HepG2 (cell line): Measurements from ENCODE around the gene NOM1. TPM values are rescaled to one million over a fixed set of nuclear protein-coding genes. Genes with fewer than 3 reads are reported as not detected.

Experiments
- AHR ChIP-seq: IDR thresholded peaks from 2 replicates; pipeline ENCODE4 v1.6.1; 2018; ENCODE audit warnings: missing genetic modification reagents, missing compliant biosample characterization
- CBFB ChIP-seq: sonication (generic); formaldehyde crosslinking; IDR thresholded peaks from 2 replicates; pipeline ENCODE4 v1.4.0; 2020; ENCODE audit warnings: missing genetic modification reagents
- HOXA5 ChIP-seq: sonication (generic); formaldehyde crosslinking; IDR thresholded peaks from 2 replicates; pipeline ENCODE4 v1.4.0; 2020; ENCODE audit warnings: missing genetic modification reagents
- JDP2 ChIP-seq: sonication (generic); formaldehyde crosslinking; IDR thresholded peaks from 2 replicates; pipeline ENCODE4 v1.8.1; 2022; ENCODE audit warnings: missing genetic modification reagents, borderline replicate concordance
- KAT7 ChIP-seq: IDR thresholded peaks from 2 replicates; pipeline ENCODE4 v1.6.1; 2018; ENCODE audit warnings: borderline replicate concordance, missing compliant biosample characterization
- MYPOP ChIP-seq: sonication (generic); formaldehyde crosslinking; IDR thresholded peaks from 2 replicates; pipeline ENCODE4 v1.8.1; 2023; ENCODE audit warnings: mild to moderate bottlenecking, moderate library complexity, missing genetic modification reagents
- NR2F6 ChIP-seq, 2 experiments: IDR thresholded peaks; 2 replicates each; pipeline ENCODE4 v1.6.1; 2016; ENCODE audit warnings: antibody characterized with exemption in 1 of 2, mild to moderate bottlenecking in 1 of 2
- NRL ChIP-seq: sonication (generic); formaldehyde crosslinking; IDR thresholded peaks from 2 replicates; pipeline ENCODE4 v1.5.0; 2020; ENCODE audit warnings: missing genetic modification reagents, mild to moderate bottlenecking, moderate library complexity, borderline replicate concordance
- RXRB ChIP-seq: IDR thresholded peaks from 2 replicates; pipeline ENCODE4 v1.6.1; 2016; ENCODE audit warnings: borderline replicate concordance, missing genetic modification reagents, missing compliant biosample characterization
- SIN3B ChIP-seq: fragments of 150-350 bp; IDR thresholded peaks from 2 replicates; pipeline ENCODE4 v1.6.1; 2014; ENCODE audit warnings: low read length
- UBTF ChIP-seq: sonication (generic); formaldehyde crosslinking; IDR thresholded peaks from 2 replicates; pipeline ENCODE4 v1.4.0; 2020; ENCODE audit warnings: mild to moderate bottlenecking, missing genetic modification reagents
- ZNF232 ChIP-seq: sonication (generic); formaldehyde crosslinking; IDR thresholded peaks from 2 replicates; pipeline ENCODE4 v1.4.0; 2020; ENCODE audit warnings: missing genetic modification reagents, borderline replicate concordance
- ZNF276 ChIP-seq: sonication (generic); formaldehyde crosslinking; IDR thresholded peaks from 2 replicates; pipeline ENCODE4 v1.4.0; 2020; ENCODE audit warnings: mild to moderate bottlenecking, low read depth, missing genetic modification reagents
- ZNF296 ChIP-seq: sonication (generic); formaldehyde crosslinking; conservative IDR thresholded peaks from 2 replicates; pipeline ENCODE4 v1.5.0; 2020; ENCODE audit warnings: mild to moderate bottlenecking, missing genetic modification reagents
- ZNF883 ChIP-seq: sonication (generic); formaldehyde crosslinking; IDR thresholded peaks from 2 replicates; pipeline ENCODE4 v1.5.1; 2020; ENCODE audit warnings: mild to moderate bottlenecking, missing genetic modification reagents; ENCODE audit errors: not compliant biosample characterization
- polyA plus RNA-seq, 8 experiments: library from polyadenylated mRNA; depleted of rRNA in 3 of 8; stranded (reverse) in 7 of 8; unstranded in 1 of 8; fragments of >200 nt; fragmentation: Illumina TruSeq in 4 of 8; extraction: Trizol in 4 of 8; gene quantifications; 2 replicates each; pipeline versions ENCODE4 v1.2.1 to v1.2.3, GENCODE V29; 2011 to 2016; ENCODE audit warnings: low read depth in 4 of 8, missing spikeins in 1 of 8, mixed read lengths in 1 of 8; ENCODE audit not compliant: insufficient read depth in 1 of 8
- total RNA-seq, 5 experiments: library from RNA; depleted of rRNA; stranded (reverse); fragments of >200 nt; fragmentation: Illumina TruSeq; extraction: Trizol; gene quantifications; 2 replicates each; pipeline ENCODE4 v1.2.3, GENCODE V29; 2016; ENCODE audit warnings: low read depth in 1 of 5

Gene NOM1
- total and polyA plus RNA-seq, 2 of the 13 experiments (the other 11 are each of a cell fraction or from before 2014, with no cell fraction given): 14.2 to 26.2 TPM

- TF ChIP-seq RXRB (CRISPR knock-in tag): peak; percentile 83; the same call in 1 of the 2 replicates
- peak; percentile 75; the same call in 1 of the 2 replicates for TF ChIP-seq ZNF276 (CRISPR knock-in tag)
- peak; percentile 82 for TF ChIP-seq UBTF (CRISPR knock-in tag)
- 0 out of 2 replicates have a peak, but pooled peaks have one; percentile 24 for TF ChIP-seq ZNF232 (CRISPR knock-in tag)
- TF ChIP-seq KAT7 (CRISPR knock-in tag): 0 out of 2 replicates have a peak, but pooled peaks have one; percentile 49
- TF ChIP-seq HOXA5 (CRISPR knock-in tag): peak; percentile 70; the same call in 1 of the 2 replicates
- TF ChIP-seq ZNF883 (CRISPR knock-in tag): no peak
- peak; percentile 24; the same call in 1 of the 2 replicates for TF ChIP-seq JDP2
- TF ChIP-seq ZNF296 (CRISPR knock-in tag): peak; percentile 90
- TF ChIP-seq MYPOP (CRISPR knock-in tag): peak; percentile 67; the same call in 1 of the 2 replicates
- TF ChIP-seq NR2F6 (IDR thresholded peaks at IDR 0.05): peak; percentile 94
- TF ChIP-seq NR2F6 (CRISPR knock-in tag; IDR thresholded peaks at IDR 0.05): peak; percentile 91
- 0 out of 2 replicates have a peak, but pooled peaks have one; percentile 37 for TF ChIP-seq NRL (CRISPR knock-in tag)
- no peak for TF ChIP-seq SIN3B
- peak; percentile 36; the same call in 1 of the 2 replicates for TF ChIP-seq CBFB
- no peak for TF ChIP-seq AHR (CRISPR knock-in tag)
- TF ChIP-seq, all 625 proteins: peak for 182
These were observed 39.1 kb downstream of the NOM1 start (continued) for GRCh38 chr7:156988343-156989185.
